ENCODE data around the gene WIPF2. TPM values are rescaled to one million over a fixed set of nuclear protein-coding genes. Genes with fewer than 3 reads are reported as not detected.
"Not testable (repeated sequence)": the region's sequence is repeated elsewhere in the genome, so short reads cannot be mapped to it uniquely, and the experiment has no call there.

WIPF2 gene
- total and polyA plus RNA-seq, 2 donors (not counting 3 experiments of a cell fraction or from before 2014, with no cell fraction given) = 8.4 to 30.4 TPM

GRCh38 chr17:40224718-40225550 is 5.8 kb downstream of the WIPF2 start:
- intact Hi-C loops (cut with micrococcal nuclease) = no loop called here
- Histone ChIP-seq H4K20me1 (replicated peaks; ENCODE audit: control insufficient read depth, extremely low read depth, insufficient read depth, low read length) (no peaks in the 10 kb centered on the region), H3K27ac (ENCODE audit: insufficient read depth, low read depth, low read length) (no peak overlapping the region), H3K79me2 (ENCODE audit: control insufficient read depth, insufficient read depth, low read length) (peaks cover 56% of the 10 kb centered on the region), H3K9ac (replicated peaks; ENCODE audit: extremely low read depth, insufficient read depth, low read length) (no peak overlapping the region), H3K4me1 (ENCODE audit: control insufficient read depth, extremely low read depth, insufficient read depth, low read length) (peaks cover 2% of the 10 kb centered on the region), H3K9me1 (replicated peaks; ENCODE audit: control insufficient read depth, extremely low read depth, insufficient read depth, low read length) (no peaks in the 10 kb centered on the region), H3K4me3 (replicated peaks in 1 of 3; ENCODE audit: insufficient read depth in 1 of 3, low read depth in 1 of 3, low read length in 3 of 3) (no peak overlapping the region), H3K4me2 (ENCODE audit: insufficient read depth, low read length) (no peak overlapping the region), H2AFZ (ENCODE audit: low read depth, low read length) (no peak overlapping the region), H3K9me3 (replicated peaks; ENCODE audit: control insufficient read depth, insufficient read depth, low read length) (no peaks in the 10 kb centered on the region), H3K27me3 (ENCODE audit: control insufficient read depth in 2 of 2, insufficient read depth in 2 of 2, low read length in 2 of 2) (no peaks in the 10 kb centered on the region), H3K36me3 (ENCODE audit: control insufficient read depth in 2 of 2, extremely low read depth in 1 of 2, insufficient read depth in 2 of 2, low read length in 2 of 2) (no peaks in the 10 kb centered on the region)
- ChIA-PET POLR2A (no interaction called here), CTCF (interaction anchor here (0.5 to 1.0 kb wide), 2 partner anchors 21 to 23 kb away, joined by 3 read pairs; no protein-coding TSS in a partner anchor)
- BruUV-seq (replicated peaks) = no TSS peak
- TF ChIP-seq EZH2 (IDR thresholded peaks at IDR 0.05; ENCODE audit: borderline replicate concordance, low read depth, low read length, severe bottlenecking) = no peak
- no peak for TF ChIP-seq POLR2AphosphoS5 (IDR thresholded peaks at IDR 0.05; ENCODE audit: insufficient read depth, low read depth, low read length)
- TF ChIP-seq FOS (IDR thresholded peaks at IDR 0.05; ENCODE audit: borderline replicate concordance, insufficient read depth, low read length) = no peak
- TF ChIP-seq GATA2 (IDR thresholded peaks at IDR 0.05; ENCODE audit: insufficient read depth, insufficient read length, low read depth, low read length) = no peak
- TF ChIP-seq JUN (IDR thresholded peaks at IDR 0.05; ENCODE audit: borderline replicate concordance, insufficient read depth, insufficient read length, low read depth) = no peak
- no peak for TF ChIP-seq CTCF (IDR thresholded peaks at IDR 0.05; ENCODE audit: extremely low read depth in 1 of 2, insufficient read depth in 1 of 2, low read depth in 1 of 2, low read length in 2 of 2)
- dilution Hi-C loops (cut with MboI; ENCODE audit: extremely low pct_ligation_motif_present, low sequenced_read_pairs) = no loop called here
- FAIRE-seq = no peak
- no peak for DNase-seq (ENCODE audit: low read depth, low spot score)

GRCh38 chr17:40229146-40229545 is 10.0 kb downstream of the WIPF2 start:
- FAIRE-seq; H3K4me3 ChIP-seq (replicated peaks in 1 of 3; ENCODE audit: insufficient read depth in 1 of 3, low read depth in 1 of 3, low read length in 3 of 3); H3K27me3 ChIP-seq (ENCODE audit: control insufficient read depth in 2 of 2, insufficient read depth in 2 of 2, low read length in 2 of 2); H3K9ac ChIP-seq (replicated peaks; ENCODE audit: extremely low read depth, insufficient read depth, low read length); H3K27ac ChIP-seq (ENCODE audit: insufficient read depth, low read depth, low read length); H3K36me3 ChIP-seq (ENCODE audit: control insufficient read depth in 2 of 2, extremely low read depth in 1 of 2, insufficient read depth in 2 of 2, low read length in 2 of 2); H2AFZ ChIP-seq (ENCODE audit: low read depth, low read length); DNase-seq (ENCODE audit: low read depth, low spot score); H3K9me3 ChIP-seq (replicated peaks; ENCODE audit: control insufficient read depth, insufficient read depth, low read length); POLR2A ChIA-PET; H3K4me1 ChIP-seq (ENCODE audit: control insufficient read depth, extremely low read depth, insufficient read depth, low read length); H3K9me1 ChIP-seq (replicated peaks; ENCODE audit: control insufficient read depth, extremely low read depth, insufficient read depth, low read length); H3K4me2 ChIP-seq (ENCODE audit: insufficient read depth, low read length); BruUV-seq (replicated peaks); H4K20me1 ChIP-seq (replicated peaks; ENCODE audit: control insufficient read depth, extremely low read depth, insufficient read depth, low read length); intact Hi-C loops (cut with micrococcal nuclease); dilution Hi-C loops (cut with MboI; ENCODE audit: extremely low pct_ligation_motif_present, low sequenced_read_pairs): not testable (repeated sequence)
- peaks cover 49% of the 10 kb centered on the region for H3K79me2 ChIP-seq (ENCODE audit: control insufficient read depth, insufficient read depth, low read length)
- CTCF ChIA-PET = interaction anchor here (0.8 kb wide), 1 partner anchor 13 kb away, joined by 3 read pairs; no protein-coding TSS in a partner anchor

Measured in endothelial cell of umbilical vein (primary cell).